HG03432 (cell line): ENCODE data around the gene UMAD1.
"Not testable (repeated sequence)": the region's sequence is repeated elsewhere in the genome, so short reads cannot be mapped to it uniquely, and the experiment has no call there.

Experiments
- ATAC-seq: cut with Tn5 transposase; IDR thresholded peaks from one replicate; pipeline ENCODE4 v1.9.1; 2021; ENCODE audit warnings: mild to moderate bottlenecking, moderate library complexity; ENCODE audit not compliant: unreplicated experiment

UMAD1 gene

GRCh38 chr7:7652798-7653540, 12.4 kb downstream of the UMAD1 start:
- ATAC-seq, result no peak

GRCh38 chr7:7653593-7654187, 13.1 kb downstream of the UMAD1 start:
- no peak for ATAC-seq

- no peak for ATAC-seq
These were observed 14.6 kb downstream of the UMAD1 start for GRCh38 chr7:7654964-7655715.

GRCh38 chr7:7656459-7656858, 15.9 kb downstream of the UMAD1 start:
- not testable (repeated sequence) for ATAC-seq

GRCh38 chr7:7662527-7662926, 22.0 kb downstream of the UMAD1 start:
- ATAC-seq, result no peak

- no peak for ATAC-seq
These were observed 23.7 kb downstream of the UMAD1 start for GRCh38 chr7:7664291-7664690.

GRCh38 chr7:7665031-7665430, 24.5 kb downstream of the UMAD1 start:
- ATAC-seq, result no peak

- ATAC-seq, result no peak
These were observed 26.6 kb downstream of the UMAD1 start for GRCh38 chr7:7667187-7667586.

GRCh38 chr7:7668706-7669105, 28.2 kb downstream of the UMAD1 start:
- no peak for ATAC-seq

GRCh38 chr7:7670490-7670889, 29.9 kb downstream of the UMAD1 start:
- ATAC-seq, result no peak

GRCh38 chr7:7671361-7671760, 30.8 kb downstream of the UMAD1 start:
- no peak for ATAC-seq

GRCh38 chr7:7672545-7673239, 32.1 kb downstream of the UMAD1 start:
- no peak for ATAC-seq

- ATAC-seq, result no peak
These were observed 32.6 kb downstream of the UMAD1 start for GRCh38 chr7:7673240-7673550.

- ATAC-seq, result no peak
These were observed 35.1 kb downstream of the UMAD1 start for GRCh38 chr7:7675686-7676085.

- ATAC-seq, result not testable (repeated sequence)
These were observed 39.1 kb downstream of the UMAD1 start for GRCh38 chr7:7679640-7680039.

- ATAC-seq, result peak; percentile 86
These were observed 40.8 kb downstream of the UMAD1 start for GRCh38 chr7:7681191-7681935.

- ATAC-seq, result no peak
These were observed 41.4 kb downstream of the UMAD1 start for GRCh38 chr7:7681936-7682329.

- ATAC-seq, result no peak
These were observed 42.3 kb downstream of the UMAD1 start for GRCh38 chr7:7682861-7683260.

- ATAC-seq, result no peak
These were observed 46.4 kb downstream of the UMAD1 start for GRCh38 chr7:7686811-7687508.

GRCh38 chr7:7687800-7688199, 47.2 kb downstream of the UMAD1 start:
- ATAC-seq, result no peak
